Left renal pelvis (tissue), 4 donors: ENCODE data around the gene PHF21B. TPM values are rescaled to one million over a fixed set of nuclear protein-coding genes. Genes with fewer than 3 reads are reported as not detected.
"Not testable (repeated sequence)": the region's sequence is repeated elsewhere in the genome, so short reads cannot be mapped to it uniquely, and the experiment has no call there.

Experiments used
- DNase-seq, 4 donors: peaks; one replicate each; pipeline ENCODE4 v3.0.0-alpha.2; 2013; ENCODE audit warnings: low read depth in 4 of 4, low spot score in 3 of 4
- polyA plus RNA-seq, 4 donors: library from polyadenylated mRNA; unstranded; fragments of 120-200 nt; gene quantifications; one replicate each; pipeline ENCODE4 v1.2.1, GENCODE V29; 2013; ENCODE audit not compliant: insufficient read length in 4 of 4

The PHF21B gene
- polyA plus RNA-seq, 4 donors, result 2.2 to 6.9 (median 3.8) TPM

GRCh38 chr22:44965171-44965570 is 44.6 kb downstream of the PHF21B start:
- no peak for DNase-seq

- no peak for DNase-seq
Measured at GRCh38 chr22:44964722-44965078, 45.1 kb downstream of the PHF21B start.

GRCh38 chr22:44963832-44964721 is 45.7 kb downstream of the PHF21B start:
- no peak for DNase-seq

- no peak for DNase-seq
Measured at GRCh38 chr22:44962741-44963454, 46.9 kb downstream of the PHF21B start.

- not testable (repeated sequence) for DNase-seq
Measured at GRCh38 chr22:44961682-44962081, 48.1 kb downstream of the PHF21B start.

GRCh38 chr22:44956840-44957767 is 52.7 kb downstream of the PHF21B start:
- no peak for DNase-seq

GRCh38 chr22:44955102-44955501 is 54.7 kb downstream of the PHF21B start:
- no peak for DNase-seq

- no peak for DNase-seq
Measured at GRCh38 chr22:44954149-44954548, 55.7 kb downstream of the PHF21B start.

GRCh38 chr22:44952863-44953746 is 56.7 kb downstream of the PHF21B start:
- no peak for DNase-seq

- DNase-seq, result no peak
Measured at GRCh38 chr22:44951510-44951816, 58.3 kb downstream of the PHF21B start.

GRCh38 chr22:44950806-44951509 is 58.8 kb downstream of the PHF21B start:
- DNase-seq, result no peak

- DNase-seq, result no peak
Measured at GRCh38 chr22:44947846-44948245, 62.0 kb downstream of the PHF21B start.

- no peak for DNase-seq
Measured at GRCh38 chr22:44947049-44947448, 62.8 kb downstream of the PHF21B start.

- DNase-seq, result peak in 1 of 4 donors; percentile 56
Measured at GRCh38 chr22:44944883-44945601, 64.8 kb downstream of the PHF21B start.

- DNase-seq, result no peak
Measured at GRCh38 chr22:44943701-44944324, 66.0 kb downstream of the PHF21B start.

- DNase-seq, result no peak
Measured at GRCh38 chr22:44942979-44943700, 66.7 kb downstream of the PHF21B start.

- no peak for DNase-seq
Measured at GRCh38 chr22:44942056-44942455, 67.7 kb downstream of the PHF21B start.

GRCh38 chr22:44941207-44941606 is 68.6 kb downstream of the PHF21B start:
- no peak for DNase-seq
